SK-N-SH treated with all-trans-retinoic acid at 6 μM for 48 hours (cell line): Measurements from ENCODE around the gene CEP131.

ENCODE experiments used
- ARNTL ChIP-seq: fragments of 450-650 bp; formaldehyde crosslinking; IDR thresholded peaks from 2 replicates; pipeline ENCODE4 v1.5.0; 2020; ENCODE audit warnings: low read depth, mild to moderate bottlenecking, moderate library complexity, borderline replicate concordance
- CSDC2 ChIP-seq: fragments of 250-450 bp; sonication (Bioruptor Pico); IDR thresholded peaks from 2 replicates; pipeline ENCODE4 v1.5.0; 2020; ENCODE audit warnings: mild to moderate bottlenecking, moderate library complexity
- ISL1 ChIP-seq: fragments of 250-450 bp; sonication (Bioruptor Pico); IDR thresholded peaks from 2 replicates; pipeline ENCODE4 v2.1.2; 2022; ENCODE audit warnings: mild to moderate bottlenecking, moderate library complexity
- OSR1 ChIP-seq: fragments of 250-450 bp; sonication (Bioruptor Pico); IDR thresholded peaks from 2 replicates; pipeline ENCODE4 v1.8.0; 2022; ENCODE audit warnings: moderate library complexity, mild to moderate bottlenecking, inconsistent platforms
- PPARA ChIP-seq: fragments of 250-450 bp; sonication (Bioruptor Pico); IDR thresholded peaks from 2 replicates; pipeline ENCODE4 v1.5.0; 2020; ENCODE audit warnings: mild to moderate bottlenecking, borderline replicate concordance
- RARB ChIP-seq: fragments of 250-450 bp; sonication (Bioruptor Pico); IDR thresholded peaks from 2 replicates; pipeline ENCODE4 v1.8.0; 2021; ENCODE audit warnings: mild to moderate bottlenecking, moderate library complexity
- TCF4 ChIP-seq: fragments of 250-450 bp; sonication (Bioruptor Pico); IDR thresholded peaks from 2 replicates; pipeline ENCODE4 v1.8.0; 2021; ENCODE audit warnings: mild to moderate bottlenecking, moderate library complexity, borderline replicate concordance
- TOX ChIP-seq: fragments of 250-450 bp; sonication (Bioruptor Pico); IDR thresholded peaks from 2 replicates; pipeline ENCODE4 v1.8.0; 2021; ENCODE audit warnings: mild to moderate bottlenecking, moderate library complexity, borderline replicate concordance
- ZFP3 ChIP-seq: fragments of 250-450 bp; sonication (Bioruptor Pico); IDR thresholded peaks from 2 replicates; pipeline ENCODE4 v1.5.0; 2020; ENCODE audit warnings: mild to moderate bottlenecking, moderate library complexity
- ZNF70 ChIP-seq: fragments of 450-650 bp; formaldehyde crosslinking; IDR thresholded peaks from 2 replicates; pipeline ENCODE4 v1.5.0; 2020; ENCODE audit warnings: mild to moderate bottlenecking, moderate library complexity
- ZNF8 ChIP-seq: fragments of 450-650 bp; formaldehyde crosslinking; IDR thresholded peaks from 2 replicates; pipeline ENCODE4 v1.5.0; 2020; ENCODE audit warnings: mild to moderate bottlenecking, moderate library complexity
- TF ChIP-seq, protein P1 (sequence below): fragments of 250-450 bp; sonication (Bioruptor Pico); IDR thresholded peaks from 2 replicates; pipeline ENCODE4 v1.5.0; 2020; ENCODE audit warnings: mild to moderate bottlenecking, moderate library complexity
- TF ChIP-seq, protein P2 (sequence below): fragments of 250-450 bp; sonication (Bioruptor Pico); IDR thresholded peaks from 2 replicates; pipeline ENCODE4 v1.8.0; 2020; ENCODE audit warnings: mild to moderate bottlenecking, moderate library complexity, borderline replicate concordance
- TF ChIP-seq, protein P3 (sequence below): fragments of 250-450 bp; sonication (Bioruptor Pico); IDR thresholded peaks from 2 replicates; pipeline ENCODE4 v1.5.1; 2020; ENCODE audit warnings: low read depth, mild to moderate bottlenecking, moderate library complexity

GRCh38 chr17:81233316-81233715, 10.6 kb upstream of the CEP131 start:
- TF ChIP-seq RARB (CRISPR knock-in tag) (no peak), TOX (no peak), ARNTL (CRISPR knock-in tag) (no peak), TCF4 (CRISPR knock-in tag) (no peak), ZNF70 (CRISPR knock-in tag) (no peak), OSR1 (CRISPR knock-in tag) (no peak), PPARA (no peak), CSDC2 (CRISPR knock-in tag) (no peak), ZNF8 (CRISPR knock-in tag) (no peak), ZFP3 (CRISPR knock-in tag) (no peak), ISL1 (CRISPR knock-in tag) (no peak)
- TF ChIP-seq, protein P1, sequence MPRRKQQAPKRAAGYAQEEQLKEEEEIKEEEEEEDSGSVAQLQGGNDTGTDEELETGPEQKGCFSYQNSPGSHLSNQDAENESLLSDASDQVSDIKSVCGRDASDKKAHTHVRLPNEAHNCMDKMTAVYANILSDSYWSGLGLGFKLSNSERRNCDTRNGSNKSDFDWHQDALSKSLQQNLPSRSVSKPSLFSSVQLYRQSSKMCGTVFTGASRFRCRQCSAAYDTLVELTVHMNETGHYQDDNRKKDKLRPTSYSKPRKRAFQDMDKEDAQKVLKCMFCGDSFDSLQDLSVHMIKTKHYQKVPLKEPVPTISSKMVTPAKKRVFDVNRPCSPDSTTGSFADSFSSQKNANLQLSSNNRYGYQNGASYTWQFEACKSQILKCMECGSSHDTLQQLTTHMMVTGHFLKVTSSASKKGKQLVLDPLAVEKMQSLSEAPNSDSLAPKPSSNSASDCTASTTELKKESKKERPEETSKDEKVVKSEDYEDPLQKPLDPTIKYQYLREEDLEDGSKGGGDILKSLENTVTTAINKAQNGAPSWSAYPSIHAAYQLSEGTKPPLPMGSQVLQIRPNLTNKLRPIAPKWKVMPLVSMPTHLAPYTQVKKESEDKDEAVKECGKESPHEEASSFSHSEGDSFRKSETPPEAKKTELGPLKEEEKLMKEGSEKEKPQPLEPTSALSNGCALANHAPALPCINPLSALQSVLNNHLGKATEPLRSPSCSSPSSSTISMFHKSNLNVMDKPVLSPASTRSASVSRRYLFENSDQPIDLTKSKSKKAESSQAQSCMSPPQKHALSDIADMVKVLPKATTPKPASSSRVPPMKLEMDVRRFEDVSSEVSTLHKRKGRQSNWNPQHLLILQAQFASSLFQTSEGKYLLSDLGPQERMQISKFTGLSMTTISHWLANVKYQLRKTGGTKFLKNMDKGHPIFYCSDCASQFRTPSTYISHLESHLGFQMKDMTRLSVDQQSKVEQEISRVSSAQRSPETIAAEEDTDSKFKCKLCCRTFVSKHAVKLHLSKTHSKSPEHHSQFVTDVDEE (CRISPR knock-in tag): no peak
- TF ChIP-seq, protein P2, sequence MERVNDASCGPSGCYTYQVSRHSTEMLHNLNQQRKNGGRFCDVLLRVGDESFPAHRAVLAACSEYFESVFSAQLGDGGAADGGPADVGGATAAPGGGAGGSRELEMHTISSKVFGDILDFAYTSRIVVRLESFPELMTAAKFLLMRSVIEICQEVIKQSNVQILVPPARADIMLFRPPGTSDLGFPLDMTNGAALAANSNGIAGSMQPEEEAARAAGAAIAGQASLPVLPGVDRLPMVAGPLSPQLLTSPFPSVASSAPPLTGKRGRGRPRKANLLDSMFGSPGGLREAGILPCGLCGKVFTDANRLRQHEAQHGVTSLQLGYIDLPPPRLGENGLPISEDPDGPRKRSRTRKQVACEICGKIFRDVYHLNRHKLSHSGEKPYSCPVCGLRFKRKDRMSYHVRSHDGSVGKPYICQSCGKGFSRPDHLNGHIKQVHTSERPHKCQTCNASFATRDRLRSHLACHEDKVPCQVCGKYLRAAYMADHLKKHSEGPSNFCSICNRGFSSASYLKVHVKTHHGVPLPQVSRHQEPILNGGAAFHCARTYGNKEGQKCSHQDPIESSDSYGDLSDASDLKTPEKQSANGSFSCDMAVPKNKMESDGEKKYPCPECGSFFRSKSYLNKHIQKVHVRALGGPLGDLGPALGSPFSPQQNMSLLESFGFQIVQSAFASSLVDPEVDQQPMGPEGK (CRISPR knock-in tag): no peak
- TF ChIP-seq, protein P3, sequence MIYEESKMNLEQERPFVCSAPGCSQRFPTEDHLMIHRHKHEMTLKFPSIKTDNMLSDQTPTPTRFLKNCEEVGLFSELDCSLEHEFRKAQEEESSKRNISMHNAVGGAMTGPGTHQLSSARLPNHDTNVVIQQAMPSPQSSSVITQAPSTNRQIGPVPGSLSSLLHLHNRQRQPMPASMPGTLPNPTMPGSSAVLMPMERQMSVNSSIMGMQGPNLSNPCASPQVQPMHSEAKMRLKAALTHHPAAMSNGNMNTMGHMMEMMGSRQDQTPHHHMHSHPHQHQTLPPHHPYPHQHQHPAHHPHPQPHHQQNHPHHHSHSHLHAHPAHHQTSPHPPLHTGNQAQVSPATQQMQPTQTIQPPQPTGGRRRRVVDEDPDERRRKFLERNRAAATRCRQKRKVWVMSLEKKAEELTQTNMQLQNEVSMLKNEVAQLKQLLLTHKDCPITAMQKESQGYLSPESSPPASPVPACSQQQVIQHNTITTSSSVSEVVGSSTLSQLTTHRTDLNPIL (CRISPR knock-in tag): no peak
